KBM-7 (cell line): ENCODE results near the gene MUSK.
"Not testable (repeated sequence)": the region's sequence is repeated elsewhere in the genome, so short reads cannot be mapped to it uniquely, and the experiment has no call there.

Source experiments
- DNase-seq: peaks from one replicate; pipeline ENCODE4 v3.0.0-alpha.2; 2015
- in situ Hi-C: fragments of 300-500 bp; cut with MboI; formaldehyde crosslinking; loops from 2 replicates; pipeline ENCODE4 v1.14.3; 2020; ENCODE audit warnings: low sequenced_read_pairs, low pct_unique_long_range_greater_than_20kb, mixed read lengths

Gene MUSK

DNA sequence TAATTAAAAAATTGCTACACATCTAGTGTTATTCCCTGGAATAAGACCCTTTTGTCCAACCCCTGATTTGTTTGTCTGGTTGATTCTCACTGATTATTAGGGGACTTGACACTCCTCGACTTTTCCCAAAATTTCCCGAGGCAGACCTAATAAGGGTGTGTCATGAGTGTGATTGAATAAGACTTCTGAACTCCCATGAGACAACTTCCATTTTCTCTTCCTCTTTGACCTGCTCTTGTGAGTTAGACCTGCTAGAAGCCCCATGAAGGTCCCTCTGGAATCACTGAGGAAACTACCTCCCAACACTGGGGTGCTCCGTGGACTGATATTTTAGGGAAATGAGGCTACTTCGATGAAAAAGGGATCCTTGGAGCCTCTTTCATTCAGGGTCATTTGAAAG is 83.4 kb downstream of the MUSK start:
- in situ Hi-C loops, result no loop called here
- DNase-seq, result no peak

DNA sequence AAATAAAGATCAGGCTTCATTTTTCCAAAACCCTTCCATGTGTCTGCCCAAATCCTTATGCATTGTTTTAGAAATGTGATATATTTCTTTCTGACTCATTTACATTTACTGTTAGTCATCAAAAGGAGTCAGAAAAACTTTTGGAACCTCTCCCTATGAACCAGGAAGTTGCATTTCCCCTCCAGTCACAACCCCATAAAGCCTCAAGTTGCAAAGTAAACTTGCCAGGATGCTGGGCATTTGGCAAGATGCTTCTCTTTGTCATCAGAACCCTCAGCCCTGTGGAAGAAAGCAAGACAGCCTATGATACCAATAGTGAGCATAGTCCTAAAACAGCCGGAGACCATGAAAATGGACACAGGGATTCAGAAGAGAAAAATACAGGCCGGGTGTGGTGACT is 84.2 kb downstream of the MUSK start:
- in situ Hi-C loops, result no loop called here
- no peak for DNase-seq

DNA sequence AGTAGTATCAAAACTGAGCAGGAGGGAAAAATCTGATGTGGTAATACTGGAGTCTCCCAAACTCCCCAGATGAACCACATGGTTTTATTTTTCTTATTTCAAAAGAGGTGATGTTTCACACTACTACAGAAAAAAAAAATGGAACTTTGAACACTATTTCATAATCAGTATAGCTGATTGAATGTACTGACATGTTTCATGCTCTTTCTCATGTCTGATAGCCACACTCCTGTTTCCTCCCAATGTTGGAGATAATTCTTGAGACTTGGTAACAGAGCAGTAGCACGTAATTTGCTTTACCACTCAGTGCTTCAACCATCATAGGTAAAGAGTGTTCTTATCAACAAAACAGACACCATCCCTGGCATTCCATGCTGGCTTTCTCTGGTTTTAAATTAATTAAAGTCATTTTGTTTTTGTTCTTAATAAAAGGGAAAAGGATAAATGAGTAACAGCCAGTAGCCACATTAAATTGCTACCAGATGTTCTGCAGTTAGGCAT is 85.2 kb downstream of the MUSK start:
- in situ Hi-C loops, result no loop called here
- DNase-seq, result no peak

DNA sequence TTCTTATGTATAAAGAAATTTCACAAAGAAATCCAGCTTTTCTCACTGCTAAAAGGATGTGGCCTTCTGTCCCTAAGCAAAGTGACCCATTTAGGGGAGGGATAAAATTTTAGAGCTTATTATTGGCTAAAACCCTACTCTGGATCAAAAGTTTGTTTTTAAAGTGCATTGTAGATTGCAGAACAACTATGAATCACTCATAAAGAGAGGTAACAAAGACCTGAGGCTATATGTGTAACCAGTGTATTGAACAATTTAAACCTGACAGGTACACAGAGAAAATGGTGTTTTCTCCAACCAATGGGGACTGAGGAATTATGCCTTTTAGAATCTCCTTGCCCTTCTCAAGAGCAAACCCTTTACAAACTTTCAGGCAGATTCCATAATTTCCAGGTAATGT is 86.6 kb downstream of the MUSK start:
- in situ Hi-C loops, result no loop called here
- no peak for DNase-seq

DNA sequence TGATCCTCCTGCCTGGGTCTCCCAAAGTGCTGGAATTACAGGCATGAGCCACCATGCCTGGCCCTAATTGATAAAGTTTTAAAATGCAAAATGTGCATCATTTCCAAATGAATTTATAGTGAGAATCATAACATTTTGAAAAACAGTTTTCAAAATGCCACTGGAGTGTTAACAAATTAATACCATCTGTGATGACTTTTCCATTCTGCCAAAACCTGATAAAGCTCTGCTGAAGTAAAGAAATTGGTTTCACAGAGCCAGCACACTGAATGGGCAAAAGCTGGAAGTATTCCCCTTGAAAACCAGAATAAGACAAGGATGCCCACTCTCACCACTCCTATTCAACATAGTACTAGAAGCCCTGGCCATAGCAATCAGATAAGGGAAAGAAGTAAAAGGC is 89.6 kb downstream of the MUSK start:
- in situ Hi-C loops, result no loop called here

DNA sequence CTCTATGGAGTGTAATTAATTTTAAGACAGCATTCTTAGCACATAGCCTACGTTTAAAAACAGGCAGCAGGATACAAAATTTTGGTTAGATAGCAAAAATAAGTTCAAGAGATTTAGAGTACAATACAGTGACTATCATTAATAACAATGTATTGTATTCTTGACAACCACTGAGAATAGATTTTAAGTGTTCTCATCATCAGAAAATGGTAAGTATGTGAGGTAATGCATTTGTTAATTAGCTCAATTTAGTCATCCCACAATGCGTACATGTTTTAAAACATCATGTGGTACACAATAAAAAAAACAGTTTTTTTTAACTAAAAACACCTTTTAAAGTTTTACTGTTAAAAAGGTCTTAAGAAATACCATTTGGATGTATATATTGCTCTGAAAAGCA is 94.2 kb downstream of the MUSK start:
- in situ Hi-C loops, result no loop called here
- no peak for DNase-seq

More for the DNA sequence above, 89.6 kb downstream of the MUSK start:
- DNase-seq, result no peak

DNA sequence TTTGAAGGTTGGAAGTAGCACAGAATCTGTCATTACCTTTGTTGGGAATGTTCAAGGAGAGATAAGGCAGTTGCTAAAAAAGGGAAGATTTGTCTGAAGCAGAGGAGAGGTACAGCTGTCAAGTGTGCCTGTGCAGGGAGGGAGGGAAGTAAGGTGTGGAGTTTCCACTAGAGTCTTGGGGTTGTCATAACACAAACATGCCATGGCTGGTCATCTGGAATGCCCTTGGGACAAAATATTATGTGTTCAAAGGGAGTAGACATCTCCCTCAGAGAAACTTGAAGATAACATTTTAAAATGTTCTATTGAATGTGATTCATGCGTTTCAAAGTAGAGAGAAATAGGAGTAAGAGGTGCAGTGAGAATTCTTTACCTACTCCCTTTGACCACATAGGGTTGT is 95.0 kb downstream of the MUSK start:
- in situ Hi-C loops, result no loop called here
- no peak for DNase-seq

DNA sequence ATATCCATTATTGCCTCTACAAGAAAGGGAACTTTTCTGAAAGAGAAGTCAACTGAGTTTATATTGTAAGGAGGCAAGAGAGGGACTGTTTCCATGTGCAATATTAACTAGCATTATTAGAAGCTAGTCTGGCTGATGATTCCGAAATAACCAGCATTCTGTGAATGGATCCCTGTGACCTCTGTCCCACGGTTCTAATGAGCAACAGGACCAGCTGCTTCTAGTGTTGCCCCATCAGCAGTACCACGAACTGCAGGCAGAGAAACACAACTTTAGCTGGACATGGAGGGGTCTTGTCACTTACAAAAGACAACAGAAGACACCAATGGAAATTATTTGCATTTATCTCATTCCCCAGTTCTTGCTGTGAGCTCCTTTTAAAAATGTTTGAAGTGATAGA is 95.4 kb downstream of the MUSK start:
- no peak for DNase-seq
- in situ Hi-C loops, result no loop called here

DNA sequence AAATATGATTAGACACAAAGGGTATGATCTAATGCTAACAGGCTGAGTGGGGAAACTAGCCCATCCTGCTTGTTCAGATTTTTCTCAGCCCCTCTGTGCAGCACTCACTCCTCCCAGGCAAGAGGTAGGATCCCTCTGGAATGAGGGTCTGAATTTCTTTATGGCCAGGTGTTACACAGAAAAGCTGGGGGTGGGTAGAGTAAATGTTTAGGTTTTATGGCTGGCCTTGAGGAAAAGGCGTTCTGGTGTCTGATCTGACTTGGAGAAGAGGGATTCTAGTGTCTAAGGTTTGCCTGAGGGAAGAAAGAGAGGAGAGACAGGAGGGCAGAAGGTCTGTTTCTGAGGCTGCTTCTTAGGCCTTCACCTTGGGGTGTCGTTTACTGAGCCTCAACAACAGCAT is 97.3 kb downstream of the MUSK start:
- in situ Hi-C loops, result no loop called here
- DNase-seq, result no peak

DNA sequence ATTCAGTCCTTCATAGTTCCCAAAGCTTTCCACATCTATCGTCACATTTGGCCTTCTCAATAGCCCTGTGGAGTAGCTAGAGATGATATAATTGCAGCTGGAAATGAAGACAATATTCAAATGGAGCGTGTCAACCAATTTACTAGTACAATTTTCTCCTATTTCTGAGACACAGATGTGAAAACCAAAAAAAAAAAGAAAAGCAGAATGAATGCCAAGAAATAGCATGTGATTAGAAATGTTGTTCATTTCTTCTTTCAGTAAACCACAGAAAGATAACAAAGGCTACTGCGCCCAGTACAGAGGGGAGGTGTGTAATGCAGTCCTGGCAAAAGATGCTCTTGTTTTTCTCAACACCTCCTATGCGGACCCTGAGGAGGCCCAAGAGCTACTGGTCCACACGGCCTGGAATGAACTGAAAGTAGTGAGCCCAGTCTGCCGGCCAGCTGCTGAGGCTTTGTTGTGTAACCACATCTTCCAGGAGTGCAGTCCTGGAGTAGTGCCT is 99.0 kb downstream of the MUSK start:
- no peak for DNase-seq
- in situ Hi-C loops, result no loop called here

DNA sequence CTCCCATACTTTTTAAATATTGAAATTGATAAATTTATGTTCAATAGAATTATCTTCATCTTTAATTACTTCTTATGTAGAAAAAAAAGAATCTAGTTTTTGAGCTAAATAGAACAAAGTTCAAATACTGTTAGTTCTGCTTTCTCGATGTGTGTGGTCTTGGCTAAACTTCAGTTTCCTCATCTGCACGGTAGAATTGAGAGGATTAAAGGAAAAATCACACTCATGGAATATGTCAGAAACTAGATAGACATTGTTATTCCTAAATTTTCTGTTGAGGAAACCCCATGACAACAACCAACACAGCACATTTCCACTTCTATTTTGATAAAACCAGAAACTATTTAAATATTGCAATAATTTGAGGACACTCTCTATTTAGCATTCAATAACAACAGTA is 100.3 kb downstream of the MUSK start:
- DNase-seq, result no peak
- in situ Hi-C loops, result no loop called here

DNA sequence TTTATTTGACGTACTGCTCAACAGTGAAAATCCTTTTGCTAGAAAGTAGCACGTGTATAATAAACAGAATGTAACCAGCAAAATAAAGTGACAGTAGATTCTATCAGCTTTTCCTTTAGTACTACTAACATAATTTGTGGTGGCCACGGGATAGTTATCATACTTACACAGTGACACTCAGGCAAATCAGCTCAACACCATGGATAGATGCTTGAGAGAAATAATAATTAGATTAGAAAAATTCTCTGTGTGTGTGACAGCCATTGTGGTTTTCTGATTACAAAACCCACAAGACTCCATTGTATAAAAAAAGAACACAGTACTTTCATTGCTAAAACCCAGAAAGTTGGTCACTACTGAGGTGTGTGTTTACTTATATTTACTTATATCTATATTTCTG is 101.1 kb downstream of the MUSK start:
- in situ Hi-C loops, result no loop called here

DNA sequence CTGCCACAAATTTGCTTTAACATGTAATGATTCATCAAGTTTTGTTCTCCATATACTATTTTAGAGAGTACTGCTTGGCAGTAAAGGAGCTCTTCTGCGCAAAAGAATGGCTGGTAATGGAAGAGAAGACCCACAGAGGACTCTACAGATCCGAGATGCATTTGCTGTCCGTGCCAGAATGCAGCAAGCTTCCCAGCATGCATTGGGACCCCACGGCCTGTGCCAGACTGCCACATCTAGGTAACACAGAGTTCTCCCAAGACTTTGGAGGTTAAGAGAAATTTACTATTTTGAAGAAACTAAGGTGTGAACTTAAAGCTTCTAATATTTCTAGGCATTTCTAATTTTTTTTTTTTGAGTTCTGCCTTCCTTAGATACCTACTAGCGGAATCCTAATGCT is 107.1 kb downstream of the MUSK start:
- in situ Hi-C loops, result no loop called here
- no peak for DNase-seq

More for the DNA sequence above, 101.1 kb downstream of the MUSK start:
- DNase-seq, result no peak

DNA sequence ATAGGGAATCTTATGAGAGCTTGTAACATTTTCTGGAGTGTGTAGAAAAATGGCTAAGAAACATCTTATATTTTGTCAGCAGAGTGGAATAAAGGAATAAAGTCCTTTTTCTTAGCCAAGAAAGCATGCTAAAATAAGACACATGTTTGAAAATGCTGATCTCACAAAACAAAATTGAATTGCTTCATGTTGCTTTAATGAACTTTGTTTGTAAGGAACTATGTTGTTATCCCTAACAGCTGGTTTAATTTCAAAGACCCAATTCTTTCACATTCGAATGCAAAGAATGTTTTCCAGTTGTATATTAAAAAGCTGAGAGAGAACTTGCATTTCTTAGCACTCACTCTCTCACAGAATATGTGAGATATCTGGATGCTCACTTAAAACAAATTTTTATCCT is 107.6 kb downstream of the MUSK start:
- in situ Hi-C loops, result no loop called here

DNA sequence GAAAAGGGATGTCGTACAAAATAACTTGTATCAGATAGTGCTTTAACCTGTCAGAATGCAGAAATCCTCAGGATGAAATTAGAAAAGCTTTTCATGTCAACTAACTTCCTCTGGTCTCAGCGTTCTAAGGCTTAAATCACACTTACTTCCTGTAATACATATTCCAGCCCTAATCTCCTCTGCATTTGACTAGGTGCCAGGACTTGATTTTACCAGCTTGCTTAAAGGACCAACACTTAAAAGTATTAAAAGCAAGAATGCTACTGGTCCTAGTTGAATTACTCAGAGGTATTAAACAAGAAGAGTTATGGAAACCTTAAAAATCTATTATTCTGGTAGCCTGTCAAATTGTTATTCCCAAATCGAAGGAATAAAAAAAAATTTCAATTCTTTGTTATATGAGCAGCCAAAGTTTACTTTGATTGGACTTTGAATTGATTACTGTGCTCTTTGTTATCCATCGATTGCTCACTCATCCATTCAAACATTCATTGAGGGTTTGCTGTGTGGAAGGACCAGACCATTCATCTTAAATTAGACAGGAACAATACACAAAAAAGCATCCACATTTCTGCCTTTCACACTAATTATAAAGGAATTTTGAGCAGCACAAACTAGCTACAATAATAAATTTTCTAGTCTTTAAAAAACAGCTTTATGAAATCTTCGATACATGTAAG is 108.7 kb downstream of the MUSK start:
- DNase-seq, result no peak
- in situ Hi-C loops, result no loop called here

More for the DNA sequence above, 107.6 kb downstream of the MUSK start:
- DNase-seq, result no peak

DNA sequence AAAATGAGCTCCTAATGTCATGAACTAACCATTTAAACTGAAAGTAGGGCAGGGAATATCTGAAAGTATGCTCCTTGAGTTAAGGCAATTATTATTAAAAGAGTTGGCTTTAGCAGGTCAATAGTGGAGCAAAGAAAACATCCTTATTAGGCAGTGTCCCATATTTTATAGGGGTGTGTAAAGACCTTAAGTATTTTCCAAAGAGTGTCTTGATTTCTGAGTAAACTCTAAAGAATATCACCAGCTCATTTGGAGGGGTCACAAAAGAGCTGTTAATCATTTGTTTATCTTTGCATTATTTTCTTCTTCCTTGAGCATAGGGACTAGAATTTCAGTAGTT is 109.3 kb downstream of the MUSK start:
- DNase-seq, result no peak
- in situ Hi-C loops, result no loop called here

DNA sequence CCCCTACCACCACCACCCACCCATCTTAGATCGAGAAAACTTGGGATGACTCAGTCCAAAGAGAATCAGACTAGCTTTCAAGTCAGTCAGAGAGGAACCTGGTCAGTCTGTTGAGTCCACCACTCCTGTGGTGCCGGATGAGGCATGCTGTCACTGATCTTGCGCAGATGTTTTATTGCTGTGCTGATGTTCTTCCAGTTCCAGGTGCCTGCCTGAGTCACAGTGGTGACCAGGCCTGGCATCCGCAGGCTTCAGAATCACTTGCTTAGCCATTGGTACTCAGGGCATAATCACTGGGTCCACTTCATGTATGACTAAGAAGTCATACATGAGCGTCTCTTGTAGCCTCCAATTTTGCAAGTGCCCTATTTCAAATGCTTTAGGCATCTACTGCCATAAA is 114.1 kb downstream of the MUSK start:
- in situ Hi-C loops, result no loop called here
- DNase-seq, result no peak

DNA sequence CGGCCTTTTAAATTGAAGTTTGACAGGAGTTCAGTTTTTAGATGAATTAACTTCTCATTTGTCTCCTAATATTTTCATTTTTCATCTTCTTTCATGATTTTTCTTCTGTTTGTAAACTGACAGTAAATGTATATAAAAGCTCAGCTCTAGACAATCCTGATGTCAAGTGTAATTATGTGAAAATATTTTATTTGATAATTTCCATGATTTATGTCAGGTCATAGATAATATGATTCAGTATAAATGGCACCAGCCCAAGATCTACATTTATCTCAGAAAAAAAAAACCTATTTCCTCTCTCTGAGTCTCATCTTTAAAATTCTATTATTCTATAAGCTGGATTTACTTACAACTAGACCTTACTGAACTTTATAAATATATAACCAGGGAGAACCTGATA is 115.7 kb downstream of the MUSK start:
- in situ Hi-C loops, result no loop called here
- DNase-seq, result no peak

DNA sequence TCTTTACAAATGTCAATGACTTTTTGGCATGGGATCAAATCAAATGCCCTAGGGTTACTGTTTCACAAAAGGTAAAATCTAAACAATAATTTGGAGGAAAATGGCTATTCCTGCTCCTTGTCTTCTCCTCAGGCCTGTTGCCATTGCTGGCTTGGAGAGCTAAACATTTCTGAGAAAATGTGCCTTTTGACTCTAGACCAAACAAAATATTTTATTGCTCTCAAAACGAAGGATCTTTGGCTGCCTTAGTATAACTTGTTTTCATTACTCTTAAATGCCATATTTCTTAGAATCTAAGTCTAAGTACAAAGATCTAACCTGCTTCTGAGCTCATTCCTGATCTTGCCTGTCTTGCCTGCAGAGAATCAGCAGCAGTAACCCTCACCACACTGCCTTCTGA is 116.6 kb downstream of the MUSK start:
- no peak for DNase-seq
- in situ Hi-C loops, result no loop called here

DNA sequence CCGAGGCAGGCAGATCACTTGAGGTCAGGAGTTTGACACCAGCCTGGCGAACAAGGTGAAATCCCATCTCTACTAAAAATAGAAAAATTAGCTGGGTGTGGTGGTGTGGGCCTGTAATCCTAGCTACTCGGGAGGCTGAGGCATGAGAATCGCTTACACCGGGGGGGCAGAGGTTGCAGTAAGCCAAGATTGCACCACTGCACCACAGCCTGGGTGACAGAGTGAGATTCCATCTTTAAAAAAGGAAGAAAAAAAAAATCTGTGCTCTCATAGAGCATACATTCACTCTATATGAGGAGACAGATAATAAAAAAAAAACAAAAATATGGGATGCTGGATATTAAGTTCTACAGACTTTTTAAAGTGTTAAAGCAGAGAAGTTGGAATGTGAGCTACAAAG is 119.8 kb downstream of the MUSK start:
- DNase-seq, in situ Hi-C loops: not testable (repeated sequence)

DNA sequence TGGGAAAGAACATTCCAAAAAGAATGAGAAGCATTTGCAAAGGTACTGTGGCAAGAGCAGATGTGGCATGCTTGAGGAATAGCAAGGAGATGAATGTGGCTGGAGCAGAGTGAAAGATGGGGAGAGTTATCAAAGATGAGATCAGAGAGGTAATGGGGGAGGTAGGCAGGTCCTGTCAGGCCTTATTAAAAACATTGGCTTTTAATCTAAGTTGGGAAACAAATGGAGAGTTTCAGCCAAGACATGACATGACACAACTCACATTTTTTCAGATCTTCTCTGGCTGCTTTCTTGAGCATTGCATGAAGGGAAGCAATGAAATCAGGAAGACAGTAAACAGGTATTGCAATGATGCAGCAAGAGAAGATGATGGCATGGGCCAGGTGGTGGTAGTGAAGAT is 120.3 kb downstream of the MUSK start:
- DNase-seq, result no peak
- in situ Hi-C loops, result no loop called here
